ENCODE results near the gene GAPDH.

Gene GAPDH

DNA sequence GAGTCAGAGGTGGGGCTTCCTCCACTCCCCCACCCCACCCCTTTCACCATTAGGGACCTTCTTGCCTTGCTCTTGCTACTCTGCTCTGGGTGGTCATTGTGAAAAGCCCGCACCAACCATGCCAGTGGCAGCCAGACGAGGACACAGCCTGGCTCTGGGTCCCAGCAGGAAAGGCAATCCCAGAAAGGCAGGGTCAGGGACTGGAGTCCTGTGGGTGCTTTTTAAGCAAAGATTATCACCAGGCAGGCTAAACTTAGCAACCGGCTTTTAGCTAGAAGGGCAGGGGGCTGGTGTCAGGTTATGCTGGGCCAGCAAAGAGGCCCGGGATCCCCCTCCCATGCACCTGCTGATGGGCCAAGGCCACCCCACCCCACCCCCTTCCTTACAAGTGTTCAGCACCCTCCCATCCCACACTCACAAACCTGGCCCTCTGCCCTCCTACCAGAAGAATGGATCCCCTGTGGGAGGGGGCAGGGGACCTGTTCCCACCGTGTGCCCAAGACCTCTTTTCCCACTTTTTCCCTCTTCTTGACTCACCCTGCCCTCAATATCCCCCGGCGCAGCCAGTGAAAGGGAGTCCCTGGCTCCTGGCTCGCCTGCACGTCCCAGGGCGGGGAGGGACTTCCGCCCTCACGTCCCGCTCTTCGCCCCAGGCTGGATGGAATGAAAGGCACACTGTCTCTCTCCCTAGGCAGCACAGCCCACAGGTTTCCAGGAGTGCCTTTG, 1.2 kb upstream of the GAPDH start:
- H3K27ac ChIP-seq (ENCODE audit: extremely low read depth, low read depth, low read length), result peak overlapping the region; percentile 93
- peaks cover 12% of the 10 kb centered on the region for H3K4me1 ChIP-seq (ENCODE audit: control insufficient read depth, insufficient read depth, low read length)
- peaks cover 30 to 79% of the 10 kb centered on the region in 2 experiments for H3K36me3 ChIP-seq (ENCODE audit: control insufficient read depth in 2 of 2, insufficient read depth in 1 of 2, low read length in 2 of 2)
- no peaks in the 10 kb centered on the region for H3K9me3 ChIP-seq (ENCODE audit: control insufficient read depth, insufficient read depth, low read depth, low read length)
- POLR2A ChIA-PET, result interaction anchor here (0.9 to 4.7 kb wide), 8 partner anchors 10 to 318 kb away, joined by 3 to 24 read pairs (median 5); partner anchors contain the start of genes CDCA3, USP5 and VAMP1
- CTCF ChIA-PET, result interaction anchor here (1.6 kb wide), 1 partner anchor 207 kb away, joined by 6 read pairs; no protein-coding TSS in a partner anchor
- peak overlapping the region; percentile 73 for H3K4me3 ChIP-seq (ENCODE audit: low read depth, low read length)
- TF ChIP-seq EGR2 (tag by site-specific recombination; IDR thresholded peaks at IDR 0.05; ENCODE audit: low read depth) (peak; percentile 85), ZFHX2 (tag by site-specific recombination; conservative IDR thresholded peaks at IDR 0.05) (peak; percentile 90), ZBTB48 (tag by site-specific recombination; IDR thresholded peaks at IDR 0.05) (peak; percentile 96), IKZF3 (tag by site-specific recombination; IDR thresholded peaks at IDR 0.05) (peak; percentile 85), ZNF324 (tag by site-specific recombination; IDR thresholded peaks at IDR 0.05) (0 out of 2 replicates have a peak, but pooled peaks have one; percentile 17), SP7 (tag by site-specific recombination; IDR thresholded peaks at IDR 0.05) (no peak; the same call in 1 of the 2 replicates), SP2 (tag by site-specific recombination; IDR thresholded peaks at IDR 0.05) (peak; percentile 91), ZNF629 (tag by site-specific recombination; IDR thresholded peaks at IDR 0.05) (no peak), SCRT2 (tag by site-specific recombination; IDR thresholded peaks at IDR 0.05) (peak; percentile 92; the same call in 1 of the 2 replicates), KLF10 (tag by site-specific recombination; IDR thresholded peaks at IDR 0.05) (peak; percentile 70; the same call in 1 of the 2 replicates), ZFP41 (tag by site-specific recombination; IDR thresholded peaks at IDR 0.05; ENCODE audit: borderline replicate concordance) (peak; percentile 34; the same call in 1 of the 2 replicates), ZIC2 (tag by site-specific recombination; IDR thresholded peaks at IDR 0.05) (peak; percentile 88), GLIS2 (tag by site-specific recombination; IDR thresholded peaks at IDR 0.05) (peak; percentile 72), ZNF10 (tag by site-specific recombination; IDR thresholded peaks at IDR 0.05) (peak; percentile 8; the same call in 1 of the 2 replicates), GFI1B (tag by site-specific recombination; IDR thresholded peaks at IDR 0.05) (0 out of 2 replicates have a peak, but pooled peaks have one; percentile 5), KLF1 (tag by site-specific recombination; IDR thresholded peaks at IDR 0.05) (peak; percentile 50; the same call in 1 of the 2 replicates), MZF1 (tag by site-specific recombination; IDR thresholded peaks at IDR 0.05; ENCODE audit: borderline replicate concordance) (no peak), ZNF600 (tag by site-specific recombination; IDR thresholded peaks at IDR 0.05) (peak; percentile 95), ZNF707 (tag by site-specific recombination; IDR thresholded peaks at IDR 0.05) (no peak), WT1 (tag by site-specific recombination; IDR thresholded peaks at IDR 0.05) (peak; percentile 57), KLF16 (tag by site-specific recombination; IDR thresholded peaks at IDR 0.05) (peak; percentile 15; the same call in 1 of the 2 replicates), MYNN (tag by site-specific recombination; IDR thresholded peaks at IDR 0.05; ENCODE audit: borderline replicate concordance) (0 out of 2 replicates have a peak, but pooled peaks have one; percentile 32), PRDM1 (tag by site-specific recombination; IDR thresholded peaks at IDR 0.05) (peak; percentile 82; the same call in 1 of the 2 replicates), ZNF366 (tag by site-specific recombination; conservative IDR thresholded peaks at IDR 0.05) (peak; percentile 86; the same call in 1 of the 2 replicates), FEZF1 (tag by site-specific recombination; IDR thresholded peaks at IDR 0.05) (no peak), ZNF660 (tag by site-specific recombination; IDR thresholded peaks at IDR 0.05) (0 out of 2 replicates have a peak, but pooled peaks have one; percentile 7)
- TF ChIP-seq, protein P1, sequence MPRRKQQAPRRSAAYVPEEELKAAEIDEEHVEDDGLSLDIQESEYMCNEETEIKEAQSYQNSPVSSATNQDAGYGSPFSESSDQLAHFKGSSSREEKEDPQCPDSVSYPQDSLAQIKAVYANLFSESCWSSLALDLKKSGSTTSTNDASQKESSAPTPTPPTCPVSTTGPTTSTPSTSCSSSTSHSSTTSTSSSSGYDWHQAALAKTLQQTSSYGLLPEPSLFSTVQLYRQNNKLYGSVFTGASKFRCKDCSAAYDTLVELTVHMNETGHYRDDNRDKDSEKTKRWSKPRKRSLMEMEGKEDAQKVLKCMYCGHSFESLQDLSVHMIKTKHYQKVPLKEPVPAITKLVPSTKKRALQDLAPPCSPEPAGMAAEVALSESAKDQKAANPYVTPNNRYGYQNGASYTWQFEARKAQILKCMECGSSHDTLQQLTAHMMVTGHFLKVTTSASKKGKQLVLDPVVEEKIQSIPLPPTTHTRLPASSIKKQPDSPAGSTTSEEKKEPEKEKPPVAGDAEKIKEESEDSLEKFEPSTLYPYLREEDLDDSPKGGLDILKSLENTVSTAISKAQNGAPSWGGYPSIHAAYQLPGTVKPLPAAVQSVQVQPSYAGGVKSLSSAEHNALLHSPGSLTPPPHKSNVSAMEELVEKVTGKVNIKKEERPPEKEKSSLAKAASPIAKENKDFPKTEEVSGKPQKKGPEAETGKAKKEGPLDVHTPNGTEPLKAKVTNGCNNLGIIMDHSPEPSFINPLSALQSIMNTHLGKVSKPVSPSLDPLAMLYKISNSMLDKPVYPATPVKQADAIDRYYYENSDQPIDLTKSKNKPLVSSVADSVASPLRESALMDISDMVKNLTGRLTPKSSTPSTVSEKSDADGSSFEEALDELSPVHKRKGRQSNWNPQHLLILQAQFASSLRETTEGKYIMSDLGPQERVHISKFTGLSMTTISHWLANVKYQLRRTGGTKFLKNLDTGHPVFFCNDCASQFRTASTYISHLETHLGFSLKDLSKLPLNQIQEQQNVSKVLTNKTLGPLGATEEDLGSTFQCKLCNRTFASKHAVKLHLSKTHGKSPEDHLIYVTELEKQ (tag by site-specific recombination; IDR thresholded peaks at IDR 0.05; ENCODE audit: borderline replicate concordance), result no peak
- TF ChIP-seq, protein P2, sequence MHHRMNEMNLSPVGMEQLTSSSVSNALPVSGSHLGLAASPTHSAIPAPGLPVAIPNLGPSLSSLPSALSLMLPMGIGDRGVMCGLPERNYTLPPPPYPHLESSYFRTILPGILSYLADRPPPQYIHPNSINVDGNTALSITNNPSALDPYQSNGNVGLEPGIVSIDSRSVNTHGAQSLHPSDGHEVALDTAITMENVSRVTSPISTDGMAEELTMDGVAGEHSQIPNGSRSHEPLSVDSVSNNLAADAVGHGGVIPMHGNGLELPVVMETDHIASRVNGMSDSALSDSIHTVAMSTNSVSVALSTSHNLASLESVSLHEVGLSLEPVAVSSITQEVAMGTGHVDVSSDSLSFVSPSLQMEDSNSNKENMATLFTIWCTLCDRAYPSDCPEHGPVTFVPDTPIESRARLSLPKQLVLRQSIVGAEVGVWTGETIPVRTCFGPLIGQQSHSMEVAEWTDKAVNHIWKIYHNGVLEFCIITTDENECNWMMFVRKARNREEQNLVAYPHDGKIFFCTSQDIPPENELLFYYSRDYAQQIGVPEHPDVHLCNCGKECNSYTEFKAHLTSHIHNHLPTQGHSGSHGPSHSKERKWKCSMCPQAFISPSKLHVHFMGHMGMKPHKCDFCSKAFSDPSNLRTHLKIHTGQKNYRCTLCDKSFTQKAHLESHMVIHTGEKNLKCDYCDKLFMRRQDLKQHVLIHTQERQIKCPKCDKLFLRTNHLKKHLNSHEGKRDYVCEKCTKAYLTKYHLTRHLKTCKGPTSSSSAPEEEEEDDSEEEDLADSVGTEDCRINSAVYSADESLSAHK (tag by site-specific recombination; IDR thresholded peaks at IDR 0.05), result no peak
- TF ChIP-seq, protein P3, sequence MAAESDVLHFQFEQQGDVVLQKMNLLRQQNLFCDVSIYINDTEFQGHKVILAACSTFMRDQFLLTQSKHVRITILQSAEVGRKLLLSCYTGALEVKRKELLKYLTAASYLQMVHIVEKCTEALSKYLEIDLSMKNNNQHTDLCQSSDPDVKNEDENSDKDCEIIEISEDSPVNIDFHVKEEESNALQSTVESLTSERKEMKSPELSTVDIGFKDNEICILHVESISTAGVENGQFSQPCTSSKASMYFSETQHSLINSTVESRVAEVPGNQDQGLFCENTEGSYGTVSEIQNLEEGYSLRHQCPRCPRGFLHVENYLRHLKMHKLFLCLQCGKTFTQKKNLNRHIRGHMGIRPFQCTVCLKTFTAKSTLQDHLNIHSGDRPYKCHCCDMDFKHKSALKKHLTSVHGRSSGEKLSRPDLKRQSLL (tag by site-specific recombination; IDR thresholded peaks at IDR 0.05), result 0 out of 2 replicates have a peak, but pooled peaks have one; percentile 15
- TF ChIP-seq, protein P4, sequence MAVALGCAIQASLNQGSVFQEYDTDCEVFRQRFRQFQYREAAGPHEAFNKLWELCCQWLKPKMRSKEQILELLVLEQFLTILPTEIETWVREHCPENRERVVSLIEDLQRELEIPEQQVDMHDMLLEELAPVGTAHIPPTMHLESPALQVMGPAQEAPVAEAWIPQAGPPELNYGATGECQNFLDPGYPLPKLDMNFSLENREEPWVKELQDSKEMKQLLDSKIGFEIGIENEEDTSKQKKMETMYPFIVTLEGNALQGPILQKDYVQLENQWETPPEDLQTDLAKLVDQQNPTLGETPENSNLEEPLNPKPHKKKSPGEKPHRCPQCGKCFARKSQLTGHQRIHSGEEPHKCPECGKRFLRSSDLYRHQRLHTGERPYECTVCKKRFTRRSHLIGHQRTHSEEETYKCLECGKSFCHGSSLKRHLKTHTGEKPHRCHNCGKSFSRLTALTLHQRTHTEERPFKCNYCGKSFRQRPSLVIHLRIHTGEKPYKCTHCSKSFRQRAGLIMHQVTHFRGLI (tag by site-specific recombination; IDR thresholded peaks at IDR 0.05), result peak; percentile 92
